A549 (cell line): ENCODE measurements around the gene ITGAL. TPM values are rescaled to one million over a fixed set of nuclear protein-coding genes. Genes with fewer than 3 reads are reported as not detected.

Experiments
- ATAC-seq, 2 experiments: fragments of 200-7000 bp in 1 of 2; fragments of >200 bp in 1 of 2; cut with Nextera tagmentation in 1 of 2; cut with Tn5 transposase in 1 of 2; 3 replicates each; pipeline versions ENCODE4 v1.8.0 to v1.9.1; 2018 to 2020; ENCODE audit warnings: mild to moderate bottlenecking in 1 of 2, moderate library complexity in 1 of 2
- CTCF ChIA-PET: fragments of 300-600 bp; sonication (Branson Sonifier 250); formaldehyde crosslinking; extraction: SDS; loops from one replicate; lab custom pipeline; 2021; ENCODE audit warnings: antibody characterized with exemption, inconsistent platforms; lab: Yijun Ruan, JAX
- POLR2A ChIA-PET: fragments of 350-600 bp; formaldehyde crosslinking; extraction: SDS; loops from one replicate; lab custom pipeline; 2021; ENCODE audit warnings: antibody characterized with exemption, inconsistent platforms; lab: Yijun Ruan, JAX
- DNase-seq, 2 experiments: peaks; one replicate each; pipeline versions ENCODE4 v3.0.0 to v3.0.0-alpha.2; 2011 to 2016; ENCODE audit warnings: low read depth in 1 of 2, low spot score in 1 of 2
- FAIRE-seq: peaks from 2 replicates; lab custom pipeline; 2011; peaks lifted over from hg19 to GRCh38; lab: Jason Lieb, UNC
- H3K27ac ChIP-seq, 2 experiments: fragments of >200 bp; sonication (Bioruptor Twin); formaldehyde crosslinking; 3 replicates each; pipeline ENCODE4 v1.5.1; 2016 to 2017
- H3K4me1 ChIP-seq: fragments of >200 bp; sonication (Bioruptor Twin); formaldehyde crosslinking; 3 replicates; pipeline ENCODE4 v1.6.1; 2016
- H3K4me2 ChIP-seq: fragments of >200 bp; sonication (Bioruptor Twin); formaldehyde crosslinking; 3 replicates; pipeline ENCODE4 v1.6.1; 2016
- H3K4me3 ChIP-seq: fragments of >200 bp; sonication (Bioruptor Twin); formaldehyde crosslinking; 3 replicates; pipeline ENCODE4 v1.5.1; 2016
- H3K9me3 ChIP-seq: fragments of >200 bp; sonication (Bioruptor Twin); formaldehyde crosslinking; 3 replicates; pipeline ENCODE4 v1.6.1; 2016
- BCL3 ChIP-seq: fragments of >200 bp; sonication (Bioruptor Twin); formaldehyde crosslinking; IDR thresholded peaks from 3 replicates; pipeline ENCODE4 v1.6.1; 2016
- CBX2 ChIP-seq: fragments of 200-600 bp; sonication (generic); IDR thresholded peaks from 2 replicates; pipeline ENCODE4 v1.6.1; 2016; ENCODE audit warnings: low read depth, mild to moderate bottlenecking, borderline replicate concordance
- CEBPB ChIP-seq, 2 experiments: fragments of >200 bp in 1 of 2; sonication (Bioruptor Twin) in 1 of 2; formaldehyde crosslinking in 1 of 2; IDR thresholded peaks; 2 replicates each; pipeline ENCODE4 v1.6.1; 2012 to 2016
- E2F6 ChIP-seq: IDR thresholded peaks from 2 replicates; pipeline ENCODE4 v1.6.1; 2012; ENCODE audit warnings: low read depth, borderline replicate concordance
- FOSL2 ChIP-seq, 2 experiments: fragments of 450-650 bp in 1 of 2; fragments of >200 bp in 1 of 2; sonication (Bioruptor Twin) in 1 of 2; formaldehyde crosslinking; IDR thresholded peaks; 2 replicates each; pipeline versions ENCODE4 v1.5.0 to v1.6.1; 2016 to 2020; ENCODE audit warnings: mild to moderate bottlenecking in 1 of 2, moderate library complexity in 1 of 2
- HES2 ChIP-seq: fragments of >200 bp; sonication (Bioruptor Twin); formaldehyde crosslinking; IDR thresholded peaks from 2 replicates; pipeline ENCODE4 v1.6.1; 2016
- JUN ChIP-seq, 2 experiments: fragments of >200 bp; sonication (Bioruptor Twin); formaldehyde crosslinking; IDR thresholded peaks; 2 replicates in 1 of 2; 3 replicates in 1 of 2; pipeline ENCODE4 v1.6.1; 2016 to 2017
- KDM1A ChIP-seq: fragments of 200-600 bp; sonication (generic); IDR thresholded peaks from 2 replicates; pipeline ENCODE4 v1.6.1; 2016; ENCODE audit warnings: low read depth, mild to moderate bottlenecking
- KDM5A ChIP-seq: fragments of 200-600 bp; sonication (generic); IDR thresholded peaks from 2 replicates; pipeline ENCODE4 v1.6.1; 2016; ENCODE audit warnings: antibody characterized with exemption, mild to moderate bottlenecking
- MAFK ChIP-seq: fragments of 450-650 bp; IDR thresholded peaks from 2 replicates; pipeline ENCODE4 v1.6.1; 2014; ENCODE audit not compliant: partially characterized antibody
- MAX ChIP-seq: IDR thresholded peaks from 2 replicates; pipeline ENCODE4 v1.6.1; 2012
- NFE2L2 ChIP-seq: fragments of 150-350 bp; conservative IDR thresholded peaks from 2 replicates; pipeline ENCODE4 v1.6.1; 2014; ENCODE audit warnings: low read length
- NR3C1 ChIP-seq: fragments of >200 bp; sonication (Bioruptor Twin); formaldehyde crosslinking; IDR thresholded peaks from 3 replicates; pipeline ENCODE4 v1.6.1; 2017
- RAD21 ChIP-seq, 2 experiments: fragments of >200 bp in 1 of 2; sonication (Bioruptor Twin) in 1 of 2; formaldehyde crosslinking in 1 of 2; IDR thresholded peaks in 1 of 2; conservative IDR thresholded peaks in 1 of 2; 2 replicates in 1 of 2; 3 replicates in 1 of 2; pipeline ENCODE4 v1.6.1; 2012 to 2018; ENCODE audit warnings: inconsistent platforms in 1 of 2
- RARB ChIP-seq: fragments of 250-450 bp; sonication (Bioruptor Pico); IDR thresholded peaks from 2 replicates; pipeline ENCODE4 v1.8.0; 2021; ENCODE audit warnings: mild to moderate bottlenecking, moderate library complexity
- REST ChIP-seq: fragments of 200-600 bp; sonication (generic); IDR thresholded peaks from 2 replicates; pipeline ENCODE4 v1.6.1; 2016; ENCODE audit warnings: antibody characterized with exemption, mild to moderate bottlenecking, moderate library complexity
- RFX5 ChIP-seq: fragments of 450-650 bp; IDR thresholded peaks from 2 replicates; pipeline ENCODE4 v1.7.1; 2014; ENCODE audit warnings: antibody characterized with exemption, mild to moderate bottlenecking, moderate library complexity
- SMC3 ChIP-seq: fragments of >200 bp; sonication (Bioruptor Twin); formaldehyde crosslinking; IDR thresholded peaks from 3 replicates; pipeline ENCODE4 v1.6.1; 2018; ENCODE audit warnings: inconsistent platforms
- TP53 ChIP-seq: fragments of 250-450 bp; sonication (Bioruptor Pico); IDR thresholded peaks from 2 replicates; pipeline ENCODE4 v1.5.0; 2021; ENCODE audit warnings: mild to moderate bottlenecking, moderate library complexity
- USF2 ChIP-seq: fragments of 450-650 bp; IDR thresholded peaks from 2 replicates; pipeline ENCODE4 v1.6.1; 2014; ENCODE audit warnings: antibody characterized with exemption
- ZC3H11A ChIP-seq: fragments of 450-650 bp; IDR thresholded peaks from 2 replicates; pipeline ENCODE4 v1.6.1; 2014; ENCODE audit warnings: antibody characterized with exemption, mild to moderate bottlenecking
- ZFP36 ChIP-seq: fragments of 450-650 bp; IDR thresholded peaks from 2 replicates; pipeline ENCODE4 v1.6.1; 2014; ENCODE audit warnings: borderline replicate concordance; ENCODE audit not compliant: partially characterized antibody
- ZNF302 ChIP-seq: fragments of 250-450 bp; sonication (Bioruptor Pico); IDR thresholded peaks from 2 replicates; pipeline ENCODE4 v1.9.0; 2021; ENCODE audit warnings: inconsistent platforms, mild to moderate bottlenecking, moderate library complexity
- whole genome bisulfite sequencing: methylation state at CpG from one replicate; pipeline ENCODE4 v1.1.6; 2017; ENCODE audit errors: missing lambda C conversion rate; 5-methylcytosine and 5-hydroxymethylcytosine counted together
- polyA plus RNA-seq, 4 experiments: library from polyadenylated mRNA; depleted of rRNA in 3 of 4; stranded (reverse); fragments of >200 nt; fragmentation: RNase III in 1 of 4; extraction: RNeasy Plus Mini Kit Qiagen cat#74134 plus additional on column Dnase treatment in 1 of 4; gene quantifications; 2 replicates in 3 of 4; 3 replicates in 1 of 4; pipeline ENCODE4 v1.2.3, GENCODE V29; 2011 to 2017

The ITGAL gene
- polyA plus RNA-seq, 2 of the 4 experiments (the other 2 are of a cell fraction) = 0.17 to 0.94 TPM

GRCh38 chr16:30490210-30490609 lies 17.7 kb downstream of the ITGAL start:
- DNase-seq (no peak), FAIRE-seq (no peak), ATAC-seq (no peak)
- H3K4me1 ChIP-seq = peaks cover 22% of the 10 kb centered on the region
- TF ChIP-seq KDM1A = no peak
- no peak for TF ChIP-seq JUN (IDR thresholded peaks at IDR 0.05)
- no peak for TF ChIP-seq ZNF302
- TF ChIP-seq CEBPB (IDR thresholded peaks at IDR 0.05) = no peak
- no peak overlapping the region for H3K4me2 ChIP-seq
- WGBS = 93% methylated on average over 6 of the region's 6 CpGs
- CTCF ChIA-PET = interaction anchor here (2.1 to 2.5 kb wide), 2 partner anchors 18 to 139 kb away, joined by 5 to 9 read pairs; partner anchors contain the start of gene ITGAL
- H3K4me3 ChIP-seq = no peak overlapping the region
- POLR2A ChIA-PET = no interaction called here
- H3K27ac ChIP-seq = no peak overlapping the region
- no peaks in the 10 kb centered on the region for H3K9me3 ChIP-seq

- Histone ChIP-seq H3K27ac (0 out of 6 replicates have a peak overlapping the region, but pooled peaks of 1 of the 2 experiments have one; percentile 30), H3K4me1 (peaks cover 22% of the 10 kb centered on the region), H3K9me3 (no peaks in the 10 kb centered on the region), H3K4me2 (no peak overlapping the region; the same call in 2 of the 3 replicates), H3K4me3 (no peak overlapping the region)
- TF ChIP-seq MAX (no peak), SMC3 (no peak), KDM1A (no peak), MAFK (no peak), TP53 (CRISPR knock-in tag) (no peak), FOSL2 (IDR thresholded peaks at IDR 0.05) (no peak), FOSL2 (CRISPR knock-in tag; IDR thresholded peaks at IDR 0.05) (no peak), E2F6 (no peak), JUN (IDR thresholded peaks at IDR 0.05) (no peak), NR3C1 (no peak), ZC3H11A (no peak), CBX2 (no peak), CEBPB (IDR thresholded peaks at IDR 0.05) (no peak), RARB (no peak)
- ATAC-seq = no peak
- POLR2A ChIA-PET = interaction anchor here (0.8 to 1.3 kb wide), 2 partner anchors 36 to 67 kb away, joined by 4 read pairs; partner anchors contain the start of gene ZNF764
- no peak for DNase-seq
- CTCF ChIA-PET = interaction anchor here (0.6 to 2.5 kb wide), 5 partner anchors 9 to 138 kb away, joined by 3 to 9 read pairs (median 3); partner anchors contain the start of gene ITGAL
- WGBS = 85% methylated on average over 4 of the region's 4 CpGs
- no peak for FAIRE-seq
These were observed 18.7 kb downstream of the ITGAL start for GRCh38 chr16:30491229-30491628.

- TF ChIP-seq BCL3 (no peak), ZFP36 (no peak), MAX (peak; percentile 34; the same call in 1 of the 2 replicates), REST (no peak), USF2 (no peak), RAD21 (conservative IDR thresholded peaks at IDR 0.05 in 1 of 2, IDR thresholded peaks at IDR 0.05 in 1 of 2) (peak in 1 of 2 experiments; percentile 26; a peak in 1 of 5 replicates), KDM5A (no peak), FOSL2 (IDR thresholded peaks at IDR 0.05) (0 out of 2 replicates have a peak, but pooled peaks have one; percentile 35), FOSL2 (CRISPR knock-in tag; IDR thresholded peaks at IDR 0.05) (peak; percentile 77), NFE2L2 (no peak), RFX5 (no peak), HES2 (no peak)
- peak; percentile 66 to 80 for DNase-seq
- peak overlapping the region; percentile 31 for H3K4me2 ChIP-seq
- ChIA-PET CTCF (interaction anchor here (1.0 to 2.5 kb wide), 4 partner anchors 10 to 137 kb away, joined by 3 to 9 read pairs (median 4); partner anchors contain the start of gene ITGAL), POLR2A (interaction anchor here (0.8 to 1.3 kb wide), 2 partner anchors 35 to 67 kb away, joined by 4 read pairs; partner anchors contain the start of gene ZNF764)
- peak overlapping the region in 1 of 2 experiments; percentile 50; a peak in 2 of 6 replicates for H3K27ac ChIP-seq
- H3K4me1 ChIP-seq = peaks cover 22% of the 10 kb centered on the region
- 70% methylated on average over 6 of the region's 6 CpGs for WGBS
- FAIRE-seq = no peak
- no peak overlapping the region for H3K4me3 ChIP-seq
- ATAC-seq = peak; percentile 80 to 91
- H3K9me3 ChIP-seq = no peaks in the 10 kb centered on the region
These were observed 19.3 kb downstream of the ITGAL start for GRCh38 chr16:30491744-30492308.
